SK-N-SH treated with all-trans-retinoic acid at 6 μM for 48 hours (cell line): ENCODE measurements around the gene MEIS1.
A peak's percentile ranks its signal among the peaks of the same experiment; 100 is the strongest.

Experiments used
- ATAC-seq: fragments of 200-7000 bp; cut with Tn5 transposase; 3 replicates; pipeline ENCODE4 v1.9.1; 2020; ENCODE audit warnings: mild to moderate bottlenecking, moderate library complexity
- ARNTL ChIP-seq: fragments of 450-650 bp; formaldehyde crosslinking; IDR thresholded peaks from 2 replicates; pipeline ENCODE4 v1.5.0; 2020; ENCODE audit warnings: low read depth, mild to moderate bottlenecking, moderate library complexity, borderline replicate concordance
- BACH2 ChIP-seq: fragments of 250-450 bp; sonication (Bioruptor Pico); IDR thresholded peaks from 2 replicates; pipeline ENCODE4 v1.9.0; 2021; ENCODE audit warnings: mild to moderate bottlenecking, borderline replicate concordance
- CSDC2 ChIP-seq: fragments of 250-450 bp; sonication (Bioruptor Pico); IDR thresholded peaks from 2 replicates; pipeline ENCODE4 v1.5.0; 2020; ENCODE audit warnings: mild to moderate bottlenecking, moderate library complexity
- ESRRG ChIP-seq: fragments of 250-450 bp; sonication (Bioruptor Pico); IDR thresholded peaks from 2 replicates; pipeline ENCODE4 v1.6.1; 2021; ENCODE audit warnings: mild to moderate bottlenecking
- GLIS3 ChIP-seq: fragments of 250-450 bp; sonication (Bioruptor Pico); IDR thresholded peaks from 2 replicates; pipeline ENCODE4 v1.5.0; 2020; ENCODE audit warnings: mild to moderate bottlenecking, moderate library complexity
- ISL1 ChIP-seq: fragments of 250-450 bp; sonication (Bioruptor Pico); IDR thresholded peaks from 2 replicates; pipeline ENCODE4 v2.1.2; 2022; ENCODE audit warnings: mild to moderate bottlenecking, moderate library complexity
- OSR1 ChIP-seq: fragments of 250-450 bp; sonication (Bioruptor Pico); IDR thresholded peaks from 2 replicates; pipeline ENCODE4 v1.8.0; 2022; ENCODE audit warnings: moderate library complexity, mild to moderate bottlenecking, inconsistent platforms
- PPARA ChIP-seq: fragments of 250-450 bp; sonication (Bioruptor Pico); IDR thresholded peaks from 2 replicates; pipeline ENCODE4 v1.5.0; 2020; ENCODE audit warnings: mild to moderate bottlenecking, borderline replicate concordance
- RARB ChIP-seq: fragments of 250-450 bp; sonication (Bioruptor Pico); IDR thresholded peaks from 2 replicates; pipeline ENCODE4 v1.8.0; 2021; ENCODE audit warnings: mild to moderate bottlenecking, moderate library complexity
- SNAI2 ChIP-seq: fragments of 250-450 bp; sonication (Bioruptor Pico); IDR thresholded peaks from 2 replicates; pipeline ENCODE4 v1.5.0; 2020; ENCODE audit warnings: mild to moderate bottlenecking, moderate library complexity
- TCF4 ChIP-seq: fragments of 250-450 bp; sonication (Bioruptor Pico); IDR thresholded peaks from 2 replicates; pipeline ENCODE4 v1.8.0; 2021; ENCODE audit warnings: mild to moderate bottlenecking, moderate library complexity, borderline replicate concordance
- TOX ChIP-seq: fragments of 250-450 bp; sonication (Bioruptor Pico); IDR thresholded peaks from 2 replicates; pipeline ENCODE4 v1.8.0; 2021; ENCODE audit warnings: mild to moderate bottlenecking, moderate library complexity, borderline replicate concordance
- TSHZ2 ChIP-seq: fragments of 250-450 bp; sonication (Bioruptor Pico); IDR thresholded peaks from 2 replicates; pipeline ENCODE4 v1.5.0; 2020; ENCODE audit warnings: mild to moderate bottlenecking, moderate library complexity
- ZC3H10 ChIP-seq: fragments of 250-450 bp; sonication (Bioruptor Pico); IDR thresholded peaks from 2 replicates; pipeline ENCODE4 v1.5.1; 2021; ENCODE audit warnings: mild to moderate bottlenecking, moderate library complexity
- ZFP3 ChIP-seq: fragments of 250-450 bp; sonication (Bioruptor Pico); IDR thresholded peaks from 2 replicates; pipeline ENCODE4 v1.5.0; 2020; ENCODE audit warnings: mild to moderate bottlenecking, moderate library complexity
- ZFP30 ChIP-seq: fragments of 450-650 bp; formaldehyde crosslinking; IDR thresholded peaks from 2 replicates; pipeline ENCODE4 v1.5.0; 2022; ENCODE audit warnings: mild to moderate bottlenecking, moderate library complexity
- ZNF565 ChIP-seq: fragments of 450-650 bp; formaldehyde crosslinking; conservative IDR thresholded peaks from 2 replicates; pipeline ENCODE4 v1.5.0; 2020; ENCODE audit warnings: low read depth, mild to moderate bottlenecking, moderate library complexity
- TF ChIP-seq, protein P1 (sequence below): fragments of 250-450 bp; sonication (Bioruptor Pico); IDR thresholded peaks from 2 replicates; pipeline ENCODE4 v1.5.1; 2021; ENCODE audit warnings: mild to moderate bottlenecking, moderate library complexity
- TF ChIP-seq, protein P2 (sequence below): fragments of 250-450 bp; sonication (Bioruptor Pico); IDR thresholded peaks from 2 replicates; pipeline ENCODE4 v1.8.0; 2020; ENCODE audit warnings: mild to moderate bottlenecking, moderate library complexity, borderline replicate concordance
- TF ChIP-seq, protein P3 (sequence below): fragments of 250-450 bp; sonication (Bioruptor Pico); IDR thresholded peaks from 2 replicates; pipeline ENCODE4 v1.5.1; 2020; ENCODE audit warnings: low read depth, mild to moderate bottlenecking, moderate library complexity
- TF ChIP-seq, protein P4 (sequence below): fragments of 250-450 bp; sonication (Bioruptor Pico); IDR thresholded peaks from 2 replicates; pipeline ENCODE4 v1.8.0; 2021; ENCODE audit warnings: low read depth, mild to moderate bottlenecking, moderate library complexity, borderline replicate concordance

The MEIS1 gene

GRCh38 chr2:66470199-66470598 is 35.3 kb downstream of the MEIS1 start:
- no peak for ATAC-seq
- TF ChIP-seq, protein P1, sequence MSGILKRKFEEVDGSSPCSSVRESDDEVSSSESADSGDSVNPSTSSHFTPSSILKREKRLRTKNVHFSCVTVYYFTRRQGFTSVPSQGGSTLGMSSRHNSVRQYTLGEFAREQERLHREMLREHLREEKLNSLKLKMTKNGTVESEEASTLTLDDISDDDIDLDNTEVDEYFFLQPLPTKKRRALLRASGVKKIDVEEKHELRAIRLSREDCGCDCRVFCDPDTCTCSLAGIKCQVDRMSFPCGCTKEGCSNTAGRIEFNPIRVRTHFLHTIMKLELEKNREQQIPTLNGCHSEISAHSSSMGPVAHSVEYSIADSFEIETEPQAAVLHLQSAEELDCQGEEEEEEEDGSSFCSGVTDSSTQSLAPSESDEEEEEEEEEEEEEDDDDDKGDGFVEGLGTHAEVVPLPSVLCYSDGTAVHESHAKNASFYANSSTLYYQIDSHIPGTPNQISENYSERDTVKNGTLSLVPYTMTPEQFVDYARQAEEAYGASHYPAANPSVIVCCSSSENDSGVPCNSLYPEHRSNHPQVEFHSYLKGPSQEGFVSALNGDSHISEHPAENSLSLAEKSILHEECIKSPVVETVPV (CRISPR knock-in tag), result no peak
- no peak for TF ChIP-seq ZC3H10 (CRISPR knock-in tag)
- TF ChIP-seq, protein P2, sequence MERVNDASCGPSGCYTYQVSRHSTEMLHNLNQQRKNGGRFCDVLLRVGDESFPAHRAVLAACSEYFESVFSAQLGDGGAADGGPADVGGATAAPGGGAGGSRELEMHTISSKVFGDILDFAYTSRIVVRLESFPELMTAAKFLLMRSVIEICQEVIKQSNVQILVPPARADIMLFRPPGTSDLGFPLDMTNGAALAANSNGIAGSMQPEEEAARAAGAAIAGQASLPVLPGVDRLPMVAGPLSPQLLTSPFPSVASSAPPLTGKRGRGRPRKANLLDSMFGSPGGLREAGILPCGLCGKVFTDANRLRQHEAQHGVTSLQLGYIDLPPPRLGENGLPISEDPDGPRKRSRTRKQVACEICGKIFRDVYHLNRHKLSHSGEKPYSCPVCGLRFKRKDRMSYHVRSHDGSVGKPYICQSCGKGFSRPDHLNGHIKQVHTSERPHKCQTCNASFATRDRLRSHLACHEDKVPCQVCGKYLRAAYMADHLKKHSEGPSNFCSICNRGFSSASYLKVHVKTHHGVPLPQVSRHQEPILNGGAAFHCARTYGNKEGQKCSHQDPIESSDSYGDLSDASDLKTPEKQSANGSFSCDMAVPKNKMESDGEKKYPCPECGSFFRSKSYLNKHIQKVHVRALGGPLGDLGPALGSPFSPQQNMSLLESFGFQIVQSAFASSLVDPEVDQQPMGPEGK (CRISPR knock-in tag), result no peak
- TF ChIP-seq TOX (CRISPR knock-in tag), result no peak
- TF ChIP-seq RARB (CRISPR knock-in tag), result no peak
- no peak for TF ChIP-seq PPARA (CRISPR knock-in tag)
- TF ChIP-seq TCF4, result no peak
- TF ChIP-seq ESRRG (CRISPR knock-in tag), result no peak
- TF ChIP-seq, protein P3, sequence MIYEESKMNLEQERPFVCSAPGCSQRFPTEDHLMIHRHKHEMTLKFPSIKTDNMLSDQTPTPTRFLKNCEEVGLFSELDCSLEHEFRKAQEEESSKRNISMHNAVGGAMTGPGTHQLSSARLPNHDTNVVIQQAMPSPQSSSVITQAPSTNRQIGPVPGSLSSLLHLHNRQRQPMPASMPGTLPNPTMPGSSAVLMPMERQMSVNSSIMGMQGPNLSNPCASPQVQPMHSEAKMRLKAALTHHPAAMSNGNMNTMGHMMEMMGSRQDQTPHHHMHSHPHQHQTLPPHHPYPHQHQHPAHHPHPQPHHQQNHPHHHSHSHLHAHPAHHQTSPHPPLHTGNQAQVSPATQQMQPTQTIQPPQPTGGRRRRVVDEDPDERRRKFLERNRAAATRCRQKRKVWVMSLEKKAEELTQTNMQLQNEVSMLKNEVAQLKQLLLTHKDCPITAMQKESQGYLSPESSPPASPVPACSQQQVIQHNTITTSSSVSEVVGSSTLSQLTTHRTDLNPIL, result no peak
- no peak for TF ChIP-seq ISL1

DNA sequence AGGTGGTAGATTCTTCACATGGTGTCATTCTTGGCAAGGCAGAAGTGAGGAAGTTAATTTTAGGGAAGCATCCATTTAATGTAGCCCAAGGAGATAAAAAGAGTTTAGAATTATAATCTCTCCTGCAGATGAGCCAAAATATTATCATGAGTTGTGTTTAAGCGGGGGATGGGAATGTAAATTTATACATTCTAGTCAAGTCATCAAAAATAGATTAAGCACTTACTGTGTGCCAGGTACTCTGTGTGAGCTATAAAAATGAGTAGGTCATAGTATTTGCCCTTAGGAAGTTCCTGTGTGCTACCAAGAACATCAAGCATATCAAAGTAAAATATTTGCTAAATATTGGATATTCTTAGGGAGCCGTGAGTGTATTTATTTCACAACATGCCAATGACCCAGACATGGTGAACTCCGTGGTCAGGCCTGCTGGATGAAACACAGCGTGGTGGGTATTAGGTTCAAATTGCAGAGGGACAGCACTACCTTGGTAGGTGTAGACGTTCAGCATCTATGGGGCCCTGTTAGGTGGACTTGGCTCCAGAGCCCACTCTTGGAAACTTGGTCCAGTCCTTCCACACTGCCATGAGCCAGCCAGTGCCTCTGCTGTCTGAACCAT is 37.4 kb downstream of the MEIS1 start:
- no peak for TF ChIP-seq RARB (CRISPR knock-in tag)
- TF ChIP-seq BACH2, result no peak
- TF ChIP-seq ARNTL (CRISPR knock-in tag), result no peak
- TF ChIP-seq ESRRG (CRISPR knock-in tag), result no peak
- no peak for TF ChIP-seq ZC3H10 (CRISPR knock-in tag)
- TF ChIP-seq SNAI2 (CRISPR knock-in tag), result no peak
- no peak for TF ChIP-seq ISL1
- TF ChIP-seq ZFP3 (CRISPR knock-in tag), result no peak
- no peak for TF ChIP-seq ZFP30 (CRISPR knock-in tag)
- TF ChIP-seq OSR1 (CRISPR knock-in tag), result no peak
- TF ChIP-seq GLIS3 (CRISPR knock-in tag), result no peak
- TF ChIP-seq TSHZ2, result no peak
- no peak for TF ChIP-seq TCF4
- no peak for ATAC-seq

DNA sequence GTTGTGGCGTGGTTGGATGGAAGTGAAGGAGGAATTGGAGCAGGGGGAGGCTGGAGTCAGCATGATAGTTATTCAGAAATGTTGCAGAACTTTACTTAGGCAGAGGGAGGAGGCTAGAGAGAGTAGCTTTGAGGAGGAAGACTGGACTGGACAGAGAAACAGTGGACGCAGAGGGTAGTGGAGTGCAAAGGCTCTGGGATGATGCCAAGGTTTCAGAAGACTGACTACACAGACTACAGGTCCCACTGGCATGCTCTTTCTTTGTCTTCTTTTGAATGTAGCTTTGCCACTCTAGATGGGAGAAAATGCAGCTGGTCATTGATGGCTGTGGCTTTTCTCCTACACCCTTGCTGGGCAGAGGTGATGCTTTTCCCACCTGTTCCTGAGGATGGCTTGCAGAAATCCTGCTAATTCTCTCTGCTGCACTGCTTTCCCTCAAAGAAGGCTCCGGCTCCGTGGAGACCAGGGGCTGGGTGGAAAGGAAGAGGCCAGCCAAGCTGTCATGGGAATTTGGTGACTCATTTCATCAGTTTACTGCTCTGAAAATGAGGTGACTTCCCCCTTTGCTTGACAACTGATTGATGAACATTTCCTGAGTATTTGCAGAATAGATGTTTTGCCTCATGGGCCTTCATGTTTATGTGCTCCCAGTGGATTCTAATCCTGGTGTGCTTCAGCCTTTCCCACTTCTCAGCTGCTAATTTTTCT is 42.4 kb downstream of the MEIS1 start:
- TF ChIP-seq TOX (CRISPR knock-in tag), result no peak
- TF ChIP-seq, protein P2 (CRISPR knock-in tag), result no peak
- no peak for TF ChIP-seq ZFP3 (CRISPR knock-in tag)
- no peak for TF ChIP-seq PPARA (CRISPR knock-in tag)
- TF ChIP-seq, protein P3, result no peak
- no peak for TF ChIP-seq OSR1 (CRISPR knock-in tag)
- TF ChIP-seq SNAI2 (CRISPR knock-in tag), result no peak
- no peak for TF ChIP-seq BACH2
- TF ChIP-seq ZC3H10 (CRISPR knock-in tag), result no peak
- TF ChIP-seq CSDC2 (CRISPR knock-in tag), result no peak
- TF ChIP-seq ESRRG (CRISPR knock-in tag), result no peak
- TF ChIP-seq, protein P4, sequence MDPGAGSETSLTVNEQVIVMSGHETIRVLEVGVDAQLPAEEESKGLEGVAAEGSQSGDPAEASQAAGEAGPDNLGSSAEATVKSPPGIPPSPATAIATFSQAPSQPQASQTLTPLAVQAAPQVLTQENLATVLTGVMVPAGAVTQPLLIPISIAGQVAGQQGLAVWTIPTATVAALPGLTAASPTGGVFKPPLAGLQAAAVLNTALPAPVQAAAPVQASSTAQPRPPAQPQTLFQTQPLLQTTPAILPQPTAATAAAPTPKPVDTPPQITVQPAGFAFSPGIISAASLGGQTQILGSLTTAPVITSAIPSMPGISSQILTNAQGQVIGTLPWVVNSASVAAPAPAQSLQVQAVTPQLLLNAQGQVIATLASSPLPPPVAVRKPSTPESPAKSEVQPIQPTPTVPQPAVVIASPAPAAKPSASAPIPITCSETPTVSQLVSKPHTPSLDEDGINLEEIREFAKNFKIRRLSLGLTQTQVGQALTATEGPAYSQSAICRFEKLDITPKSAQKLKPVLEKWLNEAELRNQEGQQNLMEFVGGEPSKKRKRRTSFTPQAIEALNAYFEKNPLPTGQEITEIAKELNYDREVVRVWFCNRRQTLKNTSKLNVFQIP (CRISPR knock-in tag), result no peak
- no peak for TF ChIP-seq TCF4
- TF ChIP-seq ZNF565 (CRISPR knock-in tag), result no peak
- TF ChIP-seq ZFP30 (CRISPR knock-in tag), result no peak
- ATAC-seq, result peak; percentile 51; the same call in 2 of the 3 replicates
